A549 (cell line): ENCODE data around the gene POLR2L. TPM values are rescaled to one million over a fixed set of nuclear protein-coding genes. Genes with fewer than 3 reads are reported as not detected.

ENCODE experiments used
- ATAC-seq, 2 experiments: fragments of 200-7000 bp in 1 of 2; fragments of >200 bp in 1 of 2; cut with Nextera tagmentation in 1 of 2; cut with Tn5 transposase in 1 of 2; 3 replicates each; pipeline versions ENCODE4 v1.8.0 to v1.9.1; 2018 to 2020; ENCODE audit warnings: mild to moderate bottlenecking in 1 of 2, moderate library complexity in 1 of 2
- CTCF ChIA-PET: fragments of 300-600 bp; sonication (Branson Sonifier 250); formaldehyde crosslinking; extraction: SDS; loops from one replicate; lab custom pipeline; 2021; ENCODE audit warnings: antibody characterized with exemption, inconsistent platforms; lab: Yijun Ruan, JAX
- POLR2A ChIA-PET: fragments of 350-600 bp; formaldehyde crosslinking; extraction: SDS; loops from one replicate; lab custom pipeline; 2021; ENCODE audit warnings: antibody characterized with exemption, inconsistent platforms; lab: Yijun Ruan, JAX
- DNase-seq, 2 experiments: peaks; one replicate each; pipeline versions ENCODE4 v3.0.0 to v3.0.0-alpha.2; 2011 to 2016; ENCODE audit warnings: low read depth in 1 of 2, low spot score in 1 of 2
- FAIRE-seq: peaks from 2 replicates; lab custom pipeline; 2011; peaks lifted over from hg19 to GRCh38; lab: Jason Lieb, UNC
- H3K27ac ChIP-seq, 2 experiments: fragments of >200 bp; sonication (Bioruptor Twin); formaldehyde crosslinking; 3 replicates each; pipeline ENCODE4 v1.5.1; 2016 to 2017
- H3K4me1 ChIP-seq: fragments of >200 bp; sonication (Bioruptor Twin); formaldehyde crosslinking; 3 replicates; pipeline ENCODE4 v1.6.1; 2016
- H3K4me2 ChIP-seq: fragments of >200 bp; sonication (Bioruptor Twin); formaldehyde crosslinking; 3 replicates; pipeline ENCODE4 v1.6.1; 2016
- H3K4me3 ChIP-seq: fragments of >200 bp; sonication (Bioruptor Twin); formaldehyde crosslinking; 3 replicates; pipeline ENCODE4 v1.5.1; 2016
- H3K9me3 ChIP-seq: fragments of >200 bp; sonication (Bioruptor Twin); formaldehyde crosslinking; 3 replicates; pipeline ENCODE4 v1.6.1; 2016
- CBX2 ChIP-seq: fragments of 200-600 bp; sonication (generic); IDR thresholded peaks from 2 replicates; pipeline ENCODE4 v1.6.1; 2016; ENCODE audit warnings: low read depth, mild to moderate bottlenecking, borderline replicate concordance
- CEBPB ChIP-seq, 2 experiments: fragments of >200 bp in 1 of 2; sonication (Bioruptor Twin) in 1 of 2; formaldehyde crosslinking in 1 of 2; IDR thresholded peaks; 2 replicates each; pipeline ENCODE4 v1.6.1; 2012 to 2016
- EHMT2 ChIP-seq: fragments of 200-600 bp; sonication (generic); IDR thresholded peaks from 2 replicates; pipeline ENCODE4 v1.6.1; 2016; ENCODE audit warnings: antibody characterized with exemption, low read depth, mild to moderate bottlenecking, moderate library complexity
- FOSL2 ChIP-seq, 2 experiments: fragments of 450-650 bp in 1 of 2; fragments of >200 bp in 1 of 2; sonication (Bioruptor Twin) in 1 of 2; formaldehyde crosslinking; IDR thresholded peaks; 2 replicates each; pipeline versions ENCODE4 v1.5.0 to v1.6.1; 2016 to 2020; ENCODE audit warnings: mild to moderate bottlenecking in 1 of 2, moderate library complexity in 1 of 2
- HOXB13 ChIP-seq: fragments of 250-450 bp; sonication (Bioruptor Pico); IDR thresholded peaks from 2 replicates; pipeline ENCODE4 v1.5.0; 2020; ENCODE audit warnings: low read depth, mild to moderate bottlenecking, moderate library complexity
- JUN ChIP-seq, 2 experiments: fragments of >200 bp; sonication (Bioruptor Twin); formaldehyde crosslinking; IDR thresholded peaks; 2 replicates in 1 of 2; 3 replicates in 1 of 2; pipeline ENCODE4 v1.6.1; 2016 to 2017
- JUNB ChIP-seq: fragments of >200 bp; sonication (Bioruptor Twin); formaldehyde crosslinking; IDR thresholded peaks from 2 replicates; pipeline ENCODE4 v1.6.1; 2016
- MAFK ChIP-seq: fragments of 450-650 bp; IDR thresholded peaks from 2 replicates; pipeline ENCODE4 v1.6.1; 2014; ENCODE audit not compliant: partially characterized antibody
- NFE2L2 ChIP-seq: fragments of 150-350 bp; conservative IDR thresholded peaks from 2 replicates; pipeline ENCODE4 v1.6.1; 2014; ENCODE audit warnings: low read length
- NR3C1 ChIP-seq: fragments of >200 bp; sonication (Bioruptor Twin); formaldehyde crosslinking; IDR thresholded peaks from 3 replicates; pipeline ENCODE4 v1.6.1; 2017
- PHF8 ChIP-seq: fragments of 200-600 bp; sonication (generic); IDR thresholded peaks from 2 replicates; pipeline ENCODE4 v1.6.1; 2016; ENCODE audit warnings: low read depth, mild to moderate bottlenecking, antibody characterized with exemption, moderate library complexity, borderline replicate concordance
- POLR2A ChIP-seq: IDR thresholded peaks from 2 replicates; pipeline ENCODE4 v1.6.1; 2012; ENCODE audit warnings: mild to moderate bottlenecking, low read length
- RARB ChIP-seq: fragments of 250-450 bp; sonication (Bioruptor Pico); IDR thresholded peaks from 2 replicates; pipeline ENCODE4 v1.8.0; 2021; ENCODE audit warnings: mild to moderate bottlenecking, moderate library complexity
- RNF2 ChIP-seq: fragments of 200-600 bp; sonication (generic); IDR thresholded peaks from 2 replicates; pipeline ENCODE4 v1.6.1; 2016; ENCODE audit warnings: low read depth, mild to moderate bottlenecking, antibody characterized with exemption, moderate library complexity, borderline replicate concordance
- TFCP2L1 ChIP-seq: fragments of 250-450 bp; sonication (Bioruptor Pico); IDR thresholded peaks from 2 replicates; pipeline ENCODE4 v1.5.0; 2021; ENCODE audit warnings: mild to moderate bottlenecking
- WGBS: methylation state at CpG from one replicate; pipeline ENCODE4 v1.1.6; 2017; ENCODE audit errors: missing lambda C conversion rate; 5-methylcytosine and 5-hydroxymethylcytosine counted together
- polyA plus RNA-seq, 4 experiments: library from polyadenylated mRNA; depleted of rRNA in 3 of 4; stranded (reverse); fragments of >200 nt; fragmentation: RNase III in 1 of 4; extraction: RNeasy Plus Mini Kit Qiagen cat#74134 plus additional on column Dnase treatment in 1 of 4; gene quantifications; 2 replicates in 3 of 4; 3 replicates in 1 of 4; pipeline ENCODE4 v1.2.3, GENCODE V29; 2011 to 2017
- TF ChIP-seq, protein P1 (sequence below): fragments of >200 bp; sonication (Bioruptor Twin); formaldehyde crosslinking; IDR thresholded peaks from 2 replicates; pipeline ENCODE4 v1.6.1; 2016
- TF ChIP-seq, protein P2 (sequence below): IDR thresholded peaks from 2 replicates; pipeline ENCODE4 v1.6.1; 2012
- TF ChIP-seq, protein P3 (sequence below): fragments of 200-600 bp; sonication (generic); IDR thresholded peaks from 2 replicates; pipeline ENCODE4 v1.6.1; 2016; ENCODE audit warnings: antibody characterized with exemption, mild to moderate bottlenecking, moderate library complexity
- TF ChIP-seq, protein P4 (sequence below): IDR thresholded peaks from 2 replicates; pipeline ENCODE4 v1.6.1; 2012
- TF ChIP-seq, protein P5 (sequence below): IDR thresholded peaks from 2 replicates; pipeline ENCODE4 v1.6.1; 2012; ENCODE audit warnings: low read depth, borderline replicate concordance
- TF ChIP-seq, protein P6 (sequence below): fragments of 250-450 bp; sonication (Bioruptor Pico); IDR thresholded peaks from 2 replicates; pipeline ENCODE4 v1.5.0; 2020; ENCODE audit warnings: low read depth, mild to moderate bottlenecking, moderate library complexity

POLR2L gene
- polyA plus RNA-seq, 2 of the 4 experiments (the other 2 are of a cell fraction) = 140 to 773 TPM

DNA sequence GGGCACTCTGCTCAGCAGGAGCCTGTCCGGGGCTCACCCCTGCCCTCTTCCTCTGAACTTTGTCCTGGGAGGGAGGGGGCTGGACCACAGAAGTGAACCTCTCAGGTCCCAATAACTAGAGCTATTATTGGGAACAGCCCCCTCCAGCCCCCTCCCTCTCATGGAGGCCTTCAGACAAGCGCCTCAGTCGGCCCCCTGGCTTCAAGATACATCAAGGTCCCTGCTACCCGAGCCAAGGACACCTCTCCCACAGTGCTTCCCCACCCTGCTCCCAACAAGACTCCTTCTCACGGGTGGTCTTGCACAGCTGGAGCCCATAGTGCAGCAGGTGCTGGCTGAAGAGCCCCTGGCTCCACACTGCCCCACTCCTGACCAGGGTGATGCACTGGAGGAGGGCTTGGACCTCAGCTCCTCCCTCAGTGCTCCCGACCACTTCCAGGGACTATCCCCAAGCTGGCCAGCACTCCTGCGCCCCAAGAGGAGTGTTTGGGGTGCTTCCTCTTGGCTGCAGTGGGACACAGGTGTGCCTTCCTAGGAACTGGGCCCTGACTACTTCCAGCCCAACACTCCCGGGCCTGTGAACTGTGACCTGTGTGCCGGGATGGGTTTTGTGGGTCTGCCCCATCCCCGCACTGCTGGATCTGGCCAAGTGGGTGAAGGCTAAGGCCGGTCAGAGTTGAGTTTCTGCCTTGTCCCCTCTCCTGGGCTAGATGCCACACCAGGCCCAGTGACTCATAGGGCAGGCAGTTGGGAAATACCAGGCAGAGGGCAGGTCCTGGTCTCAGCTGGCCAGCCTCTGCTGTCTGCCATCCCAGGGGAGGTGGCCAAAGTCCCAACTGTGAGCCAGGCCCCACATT, 21.4 kb downstream of the POLR2L start:
- Histone ChIP-seq H3K4me1 (peaks cover 48% of the 10 kb centered on the region), H3K4me3 (peak overlapping the region; percentile 99), H3K9me3 (no peaks in the 10 kb centered on the region)
- CTCF ChIA-PET = interaction anchor here (0.7 to 1.7 kb wide), 2 partner anchors 9 to 13 kb away, joined by 3 to 10 read pairs; no protein-coding TSS in a partner anchor
- FAIRE-seq (peak; percentile 56), DNase-seq (peak; percentile 79 to 85)
- 33% methylated on average over 9 of the region's 11 CpGs for WGBS
- peak; percentile 22; the same call in 1 of the 2 replicates for TF ChIP-seq JUNB
- peak in 1 of 2 experiments; percentile 56; a peak in 1 of 5 replicates for TF ChIP-seq JUN (IDR thresholded peaks at IDR 0.05)
- TF ChIP-seq NR3C1 = no peak
- 0 out of 2 replicates have a peak, but pooled peaks have one; percentile 31 for TF ChIP-seq POLR2A
- TF ChIP-seq, protein P1, sequence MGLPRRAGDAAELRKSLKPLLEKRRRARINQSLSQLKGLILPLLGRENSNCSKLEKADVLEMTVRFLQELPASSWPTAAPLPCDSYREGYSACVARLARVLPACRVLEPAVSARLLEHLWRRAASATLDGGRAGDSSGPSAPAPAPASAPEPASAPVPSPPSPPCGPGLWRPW = no peak
- TF ChIP-seq PHF8 = no peak
- peak; percentile 63; the same call in 1 of the 2 replicates for TF ChIP-seq FOSL2 (IDR thresholded peaks at IDR 0.05)
- TF ChIP-seq FOSL2 (CRISPR knock-in tag; IDR thresholded peaks at IDR 0.05) = peak; percentile 95
- TF ChIP-seq, protein P2, sequence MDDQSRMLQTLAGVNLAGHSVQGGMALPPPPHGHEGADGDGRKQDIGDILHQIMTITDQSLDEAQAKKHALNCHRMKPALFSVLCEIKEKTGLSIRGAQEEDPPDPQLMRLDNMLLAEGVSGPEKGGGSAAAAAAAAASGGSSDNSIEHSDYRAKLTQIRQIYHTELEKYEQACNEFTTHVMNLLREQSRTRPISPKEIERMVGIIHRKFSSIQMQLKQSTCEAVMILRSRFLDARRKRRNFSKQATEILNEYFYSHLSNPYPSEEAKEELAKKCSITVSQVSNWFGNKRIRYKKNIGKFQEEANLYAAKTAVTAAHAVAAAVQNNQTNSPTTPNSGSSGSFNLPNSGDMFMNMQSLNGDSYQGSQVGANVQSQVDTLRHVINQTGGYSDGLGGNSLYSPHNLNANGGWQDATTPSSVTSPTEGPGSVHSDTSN = peak; percentile 63; the same call in 1 of the 2 replicates
- no peak for TF ChIP-seq RNF2
- TF ChIP-seq, protein P3, sequence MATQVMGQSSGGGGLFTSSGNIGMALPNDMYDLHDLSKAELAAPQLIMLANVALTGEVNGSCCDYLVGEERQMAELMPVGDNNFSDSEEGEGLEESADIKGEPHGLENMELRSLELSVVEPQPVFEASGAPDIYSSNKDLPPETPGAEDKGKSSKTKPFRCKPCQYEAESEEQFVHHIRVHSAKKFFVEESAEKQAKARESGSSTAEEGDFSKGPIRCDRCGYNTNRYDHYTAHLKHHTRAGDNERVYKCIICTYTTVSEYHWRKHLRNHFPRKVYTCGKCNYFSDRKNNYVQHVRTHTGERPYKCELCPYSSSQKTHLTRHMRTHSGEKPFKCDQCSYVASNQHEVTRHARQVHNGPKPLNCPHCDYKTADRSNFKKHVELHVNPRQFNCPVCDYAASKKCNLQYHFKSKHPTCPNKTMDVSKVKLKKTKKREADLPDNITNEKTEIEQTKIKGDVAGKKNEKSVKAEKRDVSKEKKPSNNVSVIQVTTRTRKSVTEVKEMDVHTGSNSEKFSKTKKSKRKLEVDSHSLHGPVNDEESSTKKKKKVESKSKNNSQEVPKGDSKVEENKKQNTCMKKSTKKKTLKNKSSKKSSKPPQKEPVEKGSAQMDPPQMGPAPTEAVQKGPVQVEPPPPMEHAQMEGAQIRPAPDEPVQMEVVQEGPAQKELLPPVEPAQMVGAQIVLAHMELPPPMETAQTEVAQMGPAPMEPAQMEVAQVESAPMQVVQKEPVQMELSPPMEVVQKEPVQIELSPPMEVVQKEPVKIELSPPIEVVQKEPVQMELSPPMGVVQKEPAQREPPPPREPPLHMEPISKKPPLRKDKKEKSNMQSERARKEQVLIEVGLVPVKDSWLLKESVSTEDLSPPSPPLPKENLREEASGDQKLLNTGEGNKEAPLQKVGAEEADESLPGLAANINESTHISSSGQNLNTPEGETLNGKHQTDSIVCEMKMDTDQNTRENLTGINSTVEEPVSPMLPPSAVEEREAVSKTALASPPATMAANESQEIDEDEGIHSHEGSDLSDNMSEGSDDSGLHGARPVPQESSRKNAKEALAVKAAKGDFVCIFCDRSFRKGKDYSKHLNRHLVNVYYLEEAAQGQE = no peak
- TF ChIP-seq CEBPB (IDR thresholded peaks at IDR 0.05) = peak; percentile 70 to 94
- TF ChIP-seq, protein P4, sequence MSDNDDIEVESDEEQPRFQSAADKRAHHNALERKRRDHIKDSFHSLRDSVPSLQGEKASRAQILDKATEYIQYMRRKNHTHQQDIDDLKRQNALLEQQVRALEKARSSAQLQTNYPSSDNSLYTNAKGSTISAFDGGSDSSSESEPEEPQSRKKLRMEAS = peak; percentile 42; the same call in 1 of the 2 replicates
- TF ChIP-seq, all 56 proteins: peak for 7
- peak; percentile 42 to 54 for ATAC-seq
- peak overlapping the region; percentile 87 to 90 for H3K27ac ChIP-seq
- peak overlapping the region; percentile 97 for H3K4me2 ChIP-seq
- POLR2A ChIA-PET = interaction anchor here (0.6 to 3.1 kb wide), 8 partner anchors 8 to 26 kb away, joined by 3 to 52 read pairs (median 21); partner anchors contain the start of genes CD151, CRACR2B, RPLP2 and TSPAN4

DNA sequence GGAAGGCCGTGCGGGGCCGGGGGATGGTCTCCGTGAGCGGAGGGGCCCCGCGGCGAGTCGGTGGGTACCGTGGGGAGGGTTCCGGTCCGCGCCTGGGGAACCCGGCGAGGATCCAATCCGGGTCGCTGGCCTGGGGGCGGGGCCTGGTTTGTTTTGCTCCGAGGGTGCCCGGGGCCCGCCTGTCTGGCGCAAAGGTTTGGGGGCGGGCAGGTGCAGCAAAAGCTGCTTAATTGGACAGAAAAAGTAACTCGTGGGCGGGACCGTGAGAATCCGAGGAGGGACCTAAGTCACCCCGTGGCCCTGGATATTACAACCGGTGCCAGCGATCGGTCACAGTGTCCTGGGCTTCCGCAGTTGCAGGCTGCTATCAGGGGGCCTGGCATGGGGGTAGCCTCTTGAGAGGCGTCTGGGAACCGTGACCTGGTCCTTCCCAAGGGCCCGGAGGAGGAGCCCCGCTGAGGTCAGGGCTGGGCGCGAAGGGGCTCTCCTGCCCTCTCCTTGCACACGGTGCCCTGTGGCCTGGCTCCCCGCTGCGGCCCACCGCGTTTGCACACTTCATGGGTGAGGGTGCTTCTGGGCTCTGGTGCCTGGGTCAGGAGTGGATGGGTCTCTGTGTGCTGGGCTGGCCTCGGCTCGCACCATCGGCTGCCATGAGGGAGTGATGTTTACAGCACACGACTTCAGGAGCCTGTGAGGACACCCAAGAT, 22.2 kb downstream of the POLR2L start:
- H3K4me2 ChIP-seq = peak overlapping the region; percentile 97
- H3K9me3 ChIP-seq = no peaks in the 10 kb centered on the region
- FAIRE-seq (no peak), ATAC-seq (peak; percentile 36 to 64), DNase-seq (peak; percentile 77 to 92)
- 8% methylated on average over 31 of the region's 47 CpGs for WGBS
- peaks cover 40% of the 10 kb centered on the region for H3K4me1 ChIP-seq
- peak overlapping the region; percentile 99 for H3K4me3 ChIP-seq
- POLR2A ChIA-PET = interaction anchor here (0.6 to 3.1 kb wide), 11 partner anchors 9 to 43 kb away, joined by 3 to 52 read pairs (median 9); partner anchors contain the start of genes CD151, CRACR2B, RPLP2 and TSPAN4
- CTCF ChIA-PET = interaction anchor here (0.7 to 1.7 kb wide), 3 partner anchors 8 to 20 kb away, joined by 3 read pairs; no protein-coding TSS in a partner anchor
- H3K27ac ChIP-seq = peak overlapping the region; percentile 87 to 90
- TF ChIP-seq RNF2 (no peak), EHMT2 (no peak), JUNB (no peak), CBX2 (no peak), POLR2A (0 out of 2 replicates have a peak, but pooled peaks have one; percentile 13), RARB (CRISPR knock-in tag) (no peak), HOXB13 (no peak), TFCP2L1 (CRISPR knock-in tag) (no peak), NFE2L2 (no peak), MAFK (no peak)
- TF ChIP-seq, protein P5, sequence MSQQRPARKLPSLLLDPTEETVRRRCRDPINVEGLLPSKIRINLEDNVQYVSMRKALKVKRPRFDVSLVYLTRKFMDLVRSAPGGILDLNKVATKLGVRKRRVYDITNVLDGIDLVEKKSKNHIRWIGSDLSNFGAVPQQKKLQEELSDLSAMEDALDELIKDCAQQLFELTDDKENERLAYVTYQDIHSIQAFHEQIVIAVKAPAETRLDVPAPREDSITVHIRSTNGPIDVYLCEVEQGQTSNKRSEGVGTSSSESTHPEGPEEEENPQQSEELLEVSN = no peak
- TF ChIP-seq, protein P6, sequence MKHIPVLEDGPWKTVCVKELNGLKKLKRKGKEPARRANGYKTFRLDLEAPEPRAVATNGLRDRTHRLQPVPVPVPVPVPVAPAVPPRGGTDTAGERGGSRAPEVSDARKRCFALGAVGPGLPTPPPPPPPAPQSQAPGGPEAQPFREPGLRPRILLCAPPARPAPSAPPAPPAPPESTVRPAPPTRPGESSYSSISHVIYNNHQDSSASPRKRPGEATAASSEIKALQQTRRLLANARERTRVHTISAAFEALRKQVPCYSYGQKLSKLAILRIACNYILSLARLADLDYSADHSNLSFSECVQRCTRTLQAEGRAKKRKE (CRISPR knock-in tag) = no peak
- TF ChIP-seq, protein P2 = 0 out of 2 replicates have a peak, but pooled peaks have one; percentile 51
